PFSK-1 (cell line): ENCODE data around the gene CNTNAP2.

Source experiments
- POLR2AphosphoS5 ChIP-seq: IDR thresholded peaks from 2 replicates; pipeline ENCODE4 v1.6.1; 2012; ENCODE audit warnings: low read depth, mild to moderate bottlenecking, control low read depth, low read length, moderate library complexity
- REST ChIP-seq, 2 experiments: IDR thresholded peaks; 2 replicates each; pipeline versions ENCODE4 v1.6.1 to v1.8.0; 2011 to 2012; ENCODE audit warnings: low read depth in 2 of 2, low read length in 2 of 2, control low read depth in 1 of 2, inconsistent platforms in 1 of 2, mild to moderate bottlenecking in 1 of 2, moderate library complexity in 1 of 2; ENCODE audit not compliant: insufficient read depth in 1 of 2
- SIN3A ChIP-seq: IDR thresholded peaks from 2 replicates; pipeline ENCODE4 v1.6.1; 2012; ENCODE audit warnings: mild to moderate bottlenecking, low read length, moderate library complexity, borderline replicate concordance; ENCODE audit not compliant: insufficient read depth
- TAF1 ChIP-seq: IDR thresholded peaks from 2 replicates; pipeline ENCODE4 v1.6.1; 2012; ENCODE audit warnings: low read length, control low read depth, borderline replicate concordance; ENCODE audit not compliant: insufficient read depth

DNA sequence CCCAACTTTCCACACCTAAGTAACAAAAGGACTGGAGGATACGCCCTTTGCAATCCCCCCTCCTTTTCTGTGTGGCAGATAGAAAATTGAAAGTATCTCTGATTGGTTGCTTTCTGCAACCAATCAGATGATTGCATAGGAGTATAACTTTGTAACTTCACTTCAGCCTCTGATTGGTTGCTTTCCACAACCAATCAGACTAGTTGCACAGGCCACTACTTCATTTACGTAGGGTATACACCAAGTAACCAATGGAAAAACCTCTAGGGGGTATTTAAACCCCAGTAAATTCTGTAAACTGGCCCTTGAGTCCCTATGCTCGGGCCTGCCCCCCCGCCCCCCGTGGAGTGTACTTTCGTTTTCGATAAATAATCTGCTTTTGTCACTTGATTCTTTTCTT, 1080.4 kb downstream of the CNTNAP2 start:
- TF ChIP-seq TAF1: no peak
- no peak for TF ChIP-seq POLR2AphosphoS5
- TF ChIP-seq REST (IDR thresholded peaks at IDR 0.05; ENCODE audit: insufficient read depth in 1 of 2, low read depth in 2 of 2, low read length in 2 of 2): no peak
- TF ChIP-seq SIN3A: no peak
